Duodenal mucosa (tissue), 2 donors: ENCODE measurements around the gene HCN4.

Experiments used
- H3K27ac ChIP-seq: one replicate; pipeline ENCODE4 v1.7.0; 2013; ENCODE audit warnings: low read depth, low read length
- H3K27me3 ChIP-seq, 2 donors: one replicate each; pipeline ENCODE4 v1.7.0; 2013; ENCODE audit warnings: low read length in 2 of 2, control low read depth in 1 of 2; ENCODE audit not compliant: insufficient read depth in 2 of 2, control insufficient read depth in 1 of 2
- H3K36me3 ChIP-seq, 2 donors: one replicate each; pipeline ENCODE4 v1.7.0; 2013; ENCODE audit warnings: low read length in 2 of 2, control low read depth in 1 of 2; ENCODE audit not compliant: insufficient read depth in 2 of 2, control insufficient read depth in 1 of 2
- H3K4me1 ChIP-seq, 2 donors: one replicate each; pipeline ENCODE4 v1.7.0; 2013; ENCODE audit warnings: low read length in 2 of 2, control low read depth in 1 of 2; ENCODE audit not compliant: insufficient read depth in 2 of 2, control insufficient read depth in 1 of 2
- H3K4me3 ChIP-seq, 2 donors: one replicate each; pipeline ENCODE4 v1.7.0; 2013; ENCODE audit warnings: low read length in 2 of 2, low read depth in 1 of 2
- H3K9ac ChIP-seq, 2 donors: one replicate each; pipeline ENCODE4 v1.7.0; 2013; ENCODE audit warnings: low read length in 2 of 2, low read depth in 1 of 2
- H3K9me3 ChIP-seq, 2 donors: one replicate each; pipeline ENCODE4 v1.7.0; 2013; ENCODE audit warnings: low read length in 2 of 2, control low read depth in 1 of 2; ENCODE audit not compliant: control insufficient read depth in 1 of 2

HCN4 gene

GRCh38 chr15:73353734-73354133 lies 15.0 kb downstream of the HCN4 start:
- Histone ChIP-seq H3K27me3 (peaks cover 0 to 3% of the 10 kb centered on the region in 2 donors), H3K4me3 (no peak overlapping the region), H3K4me1 (peaks cover 10 to 11% of the 10 kb centered on the region in 2 donors), H3K9me3 (no peaks in the 10 kb centered on the region), H3K9ac (no peak overlapping the region), H3K36me3 (no peaks in the 10 kb centered on the region), H3K27ac (no peak overlapping the region)

GRCh38 chr15:73352082-73352481 lies 16.7 kb downstream of the HCN4 start:
- no peak overlapping the region for H3K4me3 ChIP-seq
- no peaks in the 10 kb centered on the region for H3K9me3 ChIP-seq
- H3K36me3 ChIP-seq, result no peaks in the 10 kb centered on the region
- H3K27ac ChIP-seq, result no peak overlapping the region
- H3K27me3 ChIP-seq, result peaks cover 0 to 3% of the 10 kb centered on the region in 2 donors
- H3K9ac ChIP-seq, result no peak overlapping the region
- H3K4me1 ChIP-seq, result no peaks in the 10 kb centered on the region

GRCh38 chr15:73349191-73349590 lies 19.6 kb downstream of the HCN4 start:
- no peak overlapping the region for H3K4me3 ChIP-seq
- H3K27ac ChIP-seq, result no peak overlapping the region
- no peaks in the 10 kb centered on the region for H3K36me3 ChIP-seq
- H3K27me3 ChIP-seq, result no peaks in the 10 kb centered on the region
- H3K9ac ChIP-seq, result no peak overlapping the region
- H3K4me1 ChIP-seq, result no peaks in the 10 kb centered on the region
- H3K9me3 ChIP-seq, result no peaks in the 10 kb centered on the region

GRCh38 chr15:73346735-73347312 lies 21.9 kb downstream of the HCN4 start:
- Histone ChIP-seq H3K27me3 (no peaks in the 10 kb centered on the region), H3K36me3 (no peaks in the 10 kb centered on the region), H3K9me3 (no peaks in the 10 kb centered on the region), H3K9ac (no peak overlapping the region), H3K4me3 (no peak overlapping the region), H3K4me1 (no peaks in the 10 kb centered on the region), H3K27ac (no peak overlapping the region)

- H3K4me3 ChIP-seq, result no peak overlapping the region
- no peak overlapping the region for H3K27ac ChIP-seq
- no peaks in the 10 kb centered on the region for H3K4me1 ChIP-seq
- no peaks in the 10 kb centered on the region for H3K9me3 ChIP-seq
- H3K9ac ChIP-seq, result no peak overlapping the region
- no peaks in the 10 kb centered on the region for H3K36me3 ChIP-seq
- no peaks in the 10 kb centered on the region for H3K27me3 ChIP-seq
Measured at GRCh38 chr15:73345658-73346057, 23.1 kb downstream of the HCN4 start.

- Histone ChIP-seq H3K4me1 (no peaks in the 10 kb centered on the region), H3K4me3 (no peak overlapping the region), H3K9me3 (no peaks in the 10 kb centered on the region), H3K27ac (no peak overlapping the region), H3K36me3 (no peaks in the 10 kb centered on the region), H3K9ac (no peak overlapping the region), H3K27me3 (no peaks in the 10 kb centered on the region)
Measured at GRCh38 chr15:73344056-73344455, 24.7 kb downstream of the HCN4 start.

- no peaks in the 10 kb centered on the region for H3K36me3 ChIP-seq
- no peak overlapping the region for H3K9ac ChIP-seq
- H3K27me3 ChIP-seq, result no peaks in the 10 kb centered on the region
- H3K9me3 ChIP-seq, result no peaks in the 10 kb centered on the region
- no peaks in the 10 kb centered on the region for H3K4me1 ChIP-seq
- H3K27ac ChIP-seq, result no peak overlapping the region
- H3K4me3 ChIP-seq, result no peak overlapping the region
Measured at GRCh38 chr15:73341886-73342600, 26.7 kb downstream of the HCN4 start.

- H3K27ac ChIP-seq, result no peak overlapping the region
- H3K9me3 ChIP-seq, result no peaks in the 10 kb centered on the region
- no peak overlapping the region for H3K9ac ChIP-seq
- H3K36me3 ChIP-seq, result no peaks in the 10 kb centered on the region
- H3K27me3 ChIP-seq, result no peaks in the 10 kb centered on the region
- H3K4me1 ChIP-seq, result no peaks in the 10 kb centered on the region
- no peak overlapping the region for H3K4me3 ChIP-seq
Measured at GRCh38 chr15:73340502-73341192, 28.1 kb downstream of the HCN4 start.

- no peaks in the 10 kb centered on the region for H3K9me3 ChIP-seq
- H3K9ac ChIP-seq, result no peak overlapping the region
- no peak overlapping the region for H3K27ac ChIP-seq
- H3K4me3 ChIP-seq, result no peak overlapping the region
- no peaks in the 10 kb centered on the region for H3K27me3 ChIP-seq
- H3K4me1 ChIP-seq, result no peaks in the 10 kb centered on the region
- H3K36me3 ChIP-seq, result no peaks in the 10 kb centered on the region
Measured at GRCh38 chr15:73338606-73339374, 30.0 kb downstream of the HCN4 start.

- no peak overlapping the region for H3K27ac ChIP-seq
- no peak overlapping the region for H3K9ac ChIP-seq
- H3K9me3 ChIP-seq, result no peaks in the 10 kb centered on the region
- no peaks in the 10 kb centered on the region for H3K27me3 ChIP-seq
- no peaks in the 10 kb centered on the region for H3K4me1 ChIP-seq
- H3K4me3 ChIP-seq, result no peak overlapping the region
- no peaks in the 10 kb centered on the region for H3K36me3 ChIP-seq
Measured at GRCh38 chr15:73338058-73338457, 30.7 kb downstream of the HCN4 start.
